ENCODE data around the gene TNFRSF4. TPM values are rescaled to one million over a fixed set of nuclear protein-coding genes. Genes with fewer than 3 reads are reported as not detected.

TNFRSF4 gene
- polyA plus RNA-seq, 2 of the 4 experiments (the other 2 are of a cell fraction): not detected

- ATAC-seq: no peak
- FAIRE-seq: no peak
- H3K4me3 ChIP-seq: no peak overlapping the region
- no peak overlapping the region for H3K27ac ChIP-seq
- TF ChIP-seq NPAS2 (CRISPR knock-in tag; IDR thresholded peaks at IDR 0.05; ENCODE audit: borderline replicate concordance) (no peak), REST (IDR thresholded peaks at IDR 0.05) (no peak), ZFP36 (IDR thresholded peaks at IDR 0.05; ENCODE audit: borderline replicate concordance, partially characterized antibody) (no peak), TFCP2L1 (CRISPR knock-in tag; IDR thresholded peaks at IDR 0.05) (no peak), HOXA7 (CRISPR knock-in tag; IDR thresholded peaks at IDR 0.05) (no peak), CTCF (IDR thresholded peaks at IDR 0.05) (no peak), HEYL (CRISPR knock-in tag; IDR thresholded peaks at IDR 0.05) (no peak), ZNF302 (CRISPR knock-in tag; IDR thresholded peaks at IDR 0.05) (no peak), MAZ (IDR thresholded peaks at IDR 0.05; ENCODE audit: borderline replicate concordance, low read depth, low read length) (no peak)
- POLR2A ChIA-PET: interaction anchor here (0.6 kb wide), 1 partner anchor 85 kb away, joined by 4 read pairs; no protein-coding TSS in a partner anchor
- no peaks in the 10 kb centered on the region for H3K9me3 ChIP-seq
- DNase-seq (ENCODE audit: low read depth in 1 of 2, low spot score in 1 of 2): no peak
- no peaks in the 10 kb centered on the region; the same call in 2 of the 3 replicates for H3K4me1 ChIP-seq
- 76% methylated on average over 7 of the region's 31 CpGs for WGBS (ENCODE audit: missing lambda C conversion rate)
- no peak overlapping the region for H3K4me2 ChIP-seq
- CTCF ChIA-PET: interaction anchor here (1.1 to 1.2 kb wide), 2 partner anchors 10 to 78 kb away, joined by 3 to 9 read pairs; no protein-coding TSS in a partner anchor
Measured at GRCh38 chr1:1199961-1200875, 13.7 kb downstream of the TNFRSF4 start.

GRCh38 chr1:1199141-1199960 is 14.6 kb downstream of the TNFRSF4 start:
- Histone ChIP-seq H3K4me2 (no peak overlapping the region), H3K27ac (no peak overlapping the region), H3K4me1 (no peaks in the 10 kb centered on the region; the same call in 2 of the 3 replicates), H3K4me3 (no peak overlapping the region), H3K9me3 (peaks cover 7% of the 10 kb centered on the region; the same call in 1 of the 3 replicates)
- ChIA-PET POLR2A (no interaction called here), CTCF (interaction anchor here (1.1 to 1.2 kb wide), 2 partner anchors 11 to 77 kb away, joined by 3 to 9 read pairs; no protein-coding TSS in a partner anchor)
- WGBS (ENCODE audit: missing lambda C conversion rate): 82% methylated on average over 14 of the region's 22 CpGs
- no peak for DNase-seq (ENCODE audit: low read depth in 1 of 2, low spot score in 1 of 2)
- no peak; a peak in 1 of 6 replicates for ATAC-seq
- FAIRE-seq: no peak
- TF ChIP-seq CHD4 (IDR thresholded peaks at IDR 0.05; ENCODE audit: borderline replicate concordance) (no peak), HOXB5 (CRISPR knock-in tag; IDR thresholded peaks at IDR 0.05) (no peak), GATA3 (IDR thresholded peaks at IDR 0.05; ENCODE audit: borderline replicate concordance) (no peak), ATOH8 (CRISPR knock-in tag; IDR thresholded peaks at IDR 0.05; ENCODE audit: low read depth) (no peak), ZC3H11A (IDR thresholded peaks at IDR 0.05) (no peak), CTCF (IDR thresholded peaks at IDR 0.05) (no peak), ESRRA (IDR thresholded peaks at IDR 0.05; ENCODE audit: borderline replicate concordance, low read length) (no peak), FOSL2 (IDR thresholded peaks at IDR 0.05) (no peak), FOSL2 (CRISPR knock-in tag; IDR thresholded peaks at IDR 0.05) (no peak), KDM5A (IDR thresholded peaks at IDR 0.05) (no peak), FOSB (CRISPR knock-in tag; IDR thresholded peaks at IDR 0.05) (no peak), POLR2A (IDR thresholded peaks at IDR 0.05; ENCODE audit: low read length) (no peak), ELK1 (IDR thresholded peaks at IDR 0.05; ENCODE audit: low read depth, low read length) (no peak), BCL3 (IDR thresholded peaks at IDR 0.05) (no peak)

Data from A549 (cell line).